ENCODE data around the gene ARL5B. TPM values are rescaled to one million over a fixed set of nuclear protein-coding genes. Genes with fewer than 3 reads are reported as not detected.

The ARL5B gene
- total and polyA plus RNA-seq, 9 of the 15 experiments (the other 6 are each of a cell fraction or from before 2014, with no cell fraction given): 4.1 to 22.2 (median 15.1) TPM

- Histone ChIP-seq H3K9ac (ENCODE audit: insufficient read depth in 1 of 2, low read depth in 2 of 2, low read length in 2 of 2) (no peak overlapping the region), H4K20me1 (replicated peaks; ENCODE audit: control insufficient read depth, insufficient read depth, low read length) (no peaks in the 10 kb centered on the region), H3K4me2 (ENCODE audit: insufficient read depth, low read length) (no peak overlapping the region), H3K4me1 (replicated peaks in 1 of 2; ENCODE audit: control insufficient read depth in 2 of 2, insufficient read depth in 2 of 2, low read length in 2 of 2) (no peaks in the 10 kb centered on the region; a peak in 1 of 5 replicates), H3K4me3 (no peak overlapping the region), H3K36me3 (ENCODE audit: control insufficient read depth, insufficient read depth, low read length) (peaks cover 71% of the 10 kb centered on the region; the same call in 2 of the 3 replicates), H3K9me3 (replicated peaks; ENCODE audit: control insufficient read depth, insufficient read depth, low read depth, low read length) (no peaks in the 10 kb centered on the region), H3K27me3 (ENCODE audit: control insufficient read depth in 2 of 2, insufficient read depth in 2 of 2, low read length in 2 of 2) (no peaks in the 10 kb centered on the region), H3K9me1 (ENCODE audit: control insufficient read depth, insufficient read depth, low read length) (no peaks in the 10 kb centered on the region), H3K79me2 (ENCODE audit: control insufficient read depth, insufficient read depth, low read length) (no peaks in the 10 kb centered on the region), H2AFZ (ENCODE audit: low read depth, low read length) (no peak overlapping the region), H3K27ac (ENCODE audit: extremely low read depth, low read depth, low read length) (no peak overlapping the region)
- DNase-seq (ENCODE audit: extremely low read depth in 1 of 4, low spot score in 3 of 4): no peak
- in situ Hi-C loops (cut with MboI): no loop called here
- WGBS (ENCODE audit: insufficient coverage, low coverage, missing lambda C conversion rate): 88% methylated on average over 4 of the region's 4 CpGs
- ATAC-seq: no peak
- intact Hi-C loops (cut with micrococcal nuclease): no loop called here
- BruUV-seq (replicated peaks): no TSS peak
- CTCF ChIA-PET (ENCODE audit: low intra/inter-chr PET ratio): no interaction called here
- POLR2A ChIA-PET: no interaction called here
- FAIRE-seq: no peak
- TF ChIP-seq POU5F1 (IDR thresholded peaks at IDR 0.05; ENCODE audit: borderline replicate concordance, low read depth, low read length, partially characterized antibody): no peak
- no peak for TF ChIP-seq E2F3 (CRISPR knock-in tag; IDR thresholded peaks at IDR 0.05)
- no peak for TF ChIP-seq HNRNPUL1 (IDR thresholded peaks at IDR 0.05; ENCODE audit: low read length)
- no peak for TF ChIP-seq ZNF609 (CRISPR knock-in tag; IDR thresholded peaks at IDR 0.05; ENCODE audit: borderline replicate concordance)
- TF ChIP-seq VEZF1 (CRISPR knock-in tag; IDR thresholded peaks at IDR 0.05): no peak
- no peak for TF ChIP-seq ZNF830 (CRISPR knock-in tag; IDR thresholded peaks at IDR 0.05)
- TF ChIP-seq ZNF764 (CRISPR knock-in tag; IDR thresholded peaks at IDR 0.05; ENCODE audit: low read depth): no peak
- no peak for TF ChIP-seq MAFG (tag; conservative IDR thresholded peaks at IDR 0.05)
- TF ChIP-seq YY1 (IDR thresholded peaks at IDR 0.05; ENCODE audit: borderline replicate concordance in 1 of 3, control insufficient read depth in 1 of 3, extremely low read depth in 1 of 3, insufficient read depth in 3 of 3, insufficient read length in 1 of 3, insufficient replicate concordance in 2 of 3, low read depth in 1 of 3, low read length in 2 of 3): no peak
- no peak for TF ChIP-seq ELK1 (CRISPR knock-in tag; IDR thresholded peaks at IDR 0.05)
- no peak for TF ChIP-seq SLC30A9 (CRISPR knock-in tag; IDR thresholded peaks at IDR 0.05)
- no peak for TF ChIP-seq NFATC3 (IDR thresholded peaks at IDR 0.05)
Observed at GRCh38 chr10:18615618-18616017, 43.6 kb upstream of the ARL5B start.
